Measurements from ENCODE around the gene FAM168B. TPM values are rescaled to one million over a fixed set of nuclear protein-coding genes. Genes with fewer than 3 reads are reported as not detected.

The FAM168B gene
- polyA plus RNA-seq, 1 of the 3 experiments (the other 2 are of a cell fraction): 72.7 TPM

DNA sequence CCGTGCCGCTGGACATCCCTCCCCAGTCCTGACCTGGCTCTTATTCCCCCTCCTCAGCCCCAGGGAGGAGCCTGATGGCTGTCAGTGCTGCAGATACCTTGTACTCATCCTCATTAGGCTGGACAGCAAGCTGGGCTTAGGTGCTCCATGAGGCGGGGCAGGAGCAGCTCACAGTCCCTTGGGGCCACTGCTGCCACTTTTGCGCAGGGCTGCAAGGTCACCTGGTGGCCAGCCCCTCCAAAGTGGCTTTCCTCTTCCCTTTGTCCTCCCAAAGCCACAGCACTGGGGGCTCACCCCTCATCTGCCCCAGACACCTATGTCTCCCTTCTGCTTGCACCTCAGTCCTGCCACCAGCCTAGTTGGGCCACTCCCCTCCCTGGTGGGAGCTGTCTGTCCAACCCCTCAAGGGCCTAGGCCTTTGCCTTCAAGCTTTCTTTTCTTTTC, 60.8 kb downstream of the FAM168B start (continued):
- TF ChIP-seq USF1 (IDR thresholded peaks at IDR 0.05; ENCODE audit: borderline replicate concordance, low read depth) (no peak), GATA2 (CRISPR knock-in tag; IDR thresholded peaks at IDR 0.05) (no peak), FOXJ3 (CRISPR knock-in tag; IDR thresholded peaks at IDR 0.05) (no peak), RCOR1 (IDR thresholded peaks at IDR 0.05; ENCODE audit: low read length) (no peak), SMC3 (IDR thresholded peaks at IDR 0.05; ENCODE audit: low read depth, low read length) (no peak), TCF12 (IDR thresholded peaks at IDR 0.05) (no peak)
- TF ChIP-seq, protein P1, sequence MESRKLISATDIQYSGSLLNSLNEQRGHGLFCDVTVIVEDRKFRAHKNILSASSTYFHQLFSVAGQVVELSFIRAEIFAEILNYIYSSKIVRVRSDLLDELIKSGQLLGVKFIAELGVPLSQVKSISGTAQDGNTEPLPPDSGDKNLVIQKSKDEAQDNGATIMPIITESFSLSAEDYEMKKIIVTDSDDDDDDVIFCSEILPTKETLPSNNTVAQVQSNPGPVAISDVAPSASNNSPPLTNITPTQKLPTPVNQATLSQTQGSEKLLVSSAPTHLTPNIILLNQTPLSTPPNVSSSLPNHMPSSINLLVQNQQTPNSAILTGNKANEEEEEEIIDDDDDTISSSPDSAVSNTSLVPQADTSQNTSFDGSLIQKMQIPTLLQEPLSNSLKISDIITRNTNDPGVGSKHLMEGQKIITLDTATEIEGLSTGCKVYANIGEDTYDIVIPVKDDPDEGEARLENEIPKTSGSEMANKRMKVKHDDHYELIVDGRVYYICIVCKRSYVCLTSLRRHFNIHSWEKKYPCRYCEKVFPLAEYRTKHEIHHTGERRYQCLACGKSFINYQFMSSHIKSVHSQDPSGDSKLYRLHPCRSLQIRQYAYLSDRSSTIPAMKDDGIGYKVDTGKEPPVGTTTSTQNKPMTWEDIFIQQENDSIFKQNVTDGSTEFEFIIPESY (IDR thresholded peaks at IDR 0.05; ENCODE audit: borderline replicate concordance, low read depth): no peak

GRCh38 chr2:131031875-131032274, 61.4 kb downstream of the FAM168B start:
- Histone ChIP-seq H4K20me1 (ENCODE audit: insufficient read depth) (no peaks in the 10 kb centered on the region), H3K4me3 (ENCODE audit: low read depth in 2 of 2, low read length in 1 of 2) (no peak overlapping the region), H3K9me3 (no peaks in the 10 kb centered on the region), H3K36me3 (replicated peaks in 1 of 2; ENCODE audit: control insufficient read depth in 1 of 2, insufficient read depth in 2 of 2, low read length in 1 of 2) (no peaks in the 10 kb centered on the region), H3K9me2 (no peaks in the 10 kb centered on the region), H3K27me3 (ENCODE audit: insufficient read depth) (no peaks in the 10 kb centered on the region), H3K4me1 (ENCODE audit: control insufficient read depth in 1 of 2, insufficient read depth in 2 of 2, low read depth in 1 of 2, low read length in 1 of 2) (peaks cover 0 to 41% of the 10 kb centered on the region in 2 experiments; a peak in 2 of 4 replicates), H3K4me2 (no peak overlapping the region), H3K79me2 (ENCODE audit: insufficient read depth) (no peaks in the 10 kb centered on the region), H3K9ac (no peak overlapping the region), H2AFZ (ENCODE audit: low read depth) (no peak overlapping the region), H3K27ac (ENCODE audit: low read depth in 2 of 2, low read length in 1 of 2) (no peak overlapping the region), H3F3A (replicated peaks; ENCODE audit: insufficient read depth) (no peaks in the 10 kb centered on the region)
- POLR2A ChIA-PET: no interaction called here
- 57% methylated on average over 6 of the region's 9 CpGs for WGBS (ENCODE audit: low lambda C conversion rate)
- TF ChIP-seq GATA2 (CRISPR knock-in tag; IDR thresholded peaks at IDR 0.05) (0 out of 2 replicates have a peak, but pooled peaks have one; percentile 21), YY1 (IDR thresholded peaks at IDR 0.05; ENCODE audit: low read depth) (no peak), MAX (IDR thresholded peaks at IDR 0.05; ENCODE audit: low read depth) (no peak)
- peak; percentile 39 for DNase-seq
- CTCF ChIA-PET: interaction anchor here (0.6 to 1.9 kb wide), 4 partner anchors 9 to 111 kb away, joined by 4 to 6 read pairs (median 4); no protein-coding TSS in a partner anchor

DNA sequence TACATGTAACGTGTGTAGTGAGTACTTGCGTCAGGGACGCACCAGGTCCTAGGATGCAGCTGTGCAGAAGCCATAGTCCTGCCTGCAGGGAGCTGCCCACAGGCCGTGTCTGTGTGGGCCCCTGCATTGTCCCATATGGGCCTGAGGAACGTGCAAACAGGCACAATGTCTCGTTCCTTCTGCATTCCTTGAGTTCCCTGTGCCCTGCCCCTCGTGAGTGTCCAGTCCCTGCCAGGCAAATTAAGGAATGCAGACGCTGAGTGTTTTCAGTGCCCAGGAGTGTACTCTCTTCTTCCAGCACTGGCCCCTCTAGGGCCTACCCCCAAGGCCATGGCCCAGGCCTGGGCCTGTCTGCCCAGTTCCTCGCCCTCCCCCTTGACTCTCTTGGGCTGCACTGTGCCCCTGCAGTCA, 61.8 kb downstream of the FAM168B start:
- no peaks in the 10 kb centered on the region for H3K9me3 ChIP-seq
- H3F3A ChIP-seq (replicated peaks; ENCODE audit: insufficient read depth): no peaks in the 10 kb centered on the region
- H2AFZ ChIP-seq (ENCODE audit: low read depth): no peak overlapping the region
- no peak overlapping the region for H3K27ac ChIP-seq (ENCODE audit: low read depth in 2 of 2, low read length in 1 of 2)
- no peak overlapping the region for H3K4me3 ChIP-seq (ENCODE audit: low read depth in 2 of 2, low read length in 1 of 2)
- H3K4me2 ChIP-seq: no peak overlapping the region
- no peaks in the 10 kb centered on the region for H4K20me1 ChIP-seq (ENCODE audit: insufficient read depth)
- H3K36me3 ChIP-seq (replicated peaks in 1 of 2; ENCODE audit: control insufficient read depth in 1 of 2, insufficient read depth in 2 of 2, low read length in 1 of 2): no peaks in the 10 kb centered on the region
- H3K9me2 ChIP-seq: no peaks in the 10 kb centered on the region
- POLR2A ChIA-PET: no interaction called here
- WGBS (ENCODE audit: low lambda C conversion rate): 61% methylated on average over 8 of the region's 9 CpGs
- no peaks in the 10 kb centered on the region for H3K27me3 ChIP-seq (ENCODE audit: insufficient read depth)
- no peaks in the 10 kb centered on the region for H3K79me2 ChIP-seq (ENCODE audit: insufficient read depth)
- CTCF ChIA-PET: interaction anchor here (1.0 to 1.9 kb wide), 4 partner anchors 10 to 234 kb away, joined by 4 to 6 read pairs (median 4); no protein-coding TSS in a partner anchor
- no peak for DNase-seq
- no peak overlapping the region for H3K9ac ChIP-seq
- peaks cover 0 to 41% of the 10 kb centered on the region in 2 experiments; a peak in 2 of 4 replicates for H3K4me1 ChIP-seq (ENCODE audit: control insufficient read depth in 1 of 2, insufficient read depth in 2 of 2, low read depth in 1 of 2, low read length in 1 of 2)
- TF ChIP-seq PBX3 (IDR thresholded peaks at IDR 0.05) (no peak), FOSL2 (IDR thresholded peaks at IDR 0.05; ENCODE audit: borderline replicate concordance, low read depth) (no peak), EP300 (IDR thresholded peaks at IDR 0.05; ENCODE audit: borderline replicate concordance in 1 of 2, low read depth in 1 of 2, low read length in 1 of 2) (no peak), NRF1 (IDR thresholded peaks at IDR 0.05; ENCODE audit: low read depth, low read length) (no peak), FOXJ3 (CRISPR knock-in tag; IDR thresholded peaks at IDR 0.05) (no peak), FOXM1 (IDR thresholded peaks at IDR 0.05; ENCODE audit: low read depth) (no peak)
- TF ChIP-seq, protein P2, sequence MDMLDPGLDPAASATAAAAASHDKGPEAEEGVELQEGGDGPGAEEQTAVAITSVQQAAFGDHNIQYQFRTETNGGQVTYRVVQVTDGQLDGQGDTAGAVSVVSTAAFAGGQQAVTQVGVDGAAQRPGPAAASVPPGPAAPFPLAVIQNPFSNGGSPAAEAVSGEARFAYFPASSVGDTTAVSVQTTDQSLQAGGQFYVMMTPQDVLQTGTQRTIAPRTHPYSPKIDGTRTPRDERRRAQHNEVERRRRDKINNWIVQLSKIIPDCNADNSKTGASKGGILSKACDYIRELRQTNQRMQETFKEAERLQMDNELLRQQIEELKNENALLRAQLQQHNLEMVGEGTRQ (IDR thresholded peaks at IDR 0.05; ENCODE audit: borderline replicate concordance, low read depth, low read length): no peak
- TF ChIP-seq, protein P1 (IDR thresholded peaks at IDR 0.05; ENCODE audit: borderline replicate concordance, low read depth): no peak

Data from SK-N-SH (cell line).